ENCODE measurements around the gene RRBP1.

GRCh38 chr20:17704589-17705317, 22.7 kb upstream of the RRBP1 start:
- no peak for TF ChIP-seq CTCF (conservative IDR thresholded peaks at IDR 0.05 in 1 of 2, IDR thresholded peaks at IDR 0.05 in 1 of 2; ENCODE audit: extremely low read depth in 1 of 2, insufficient read depth in 1 of 2, low read depth in 1 of 2, low read length in 2 of 2)
- no peak for TF ChIP-seq EZH2 (IDR thresholded peaks at IDR 0.05; ENCODE audit: borderline replicate concordance, low read length)
